GM12875 (cell line): ENCODE results near the gene IQSEC1.

Source experiments
- H3K4me3 ChIP-seq: one replicate; pipeline ENCODE4 v1.5.1; 2011; ENCODE audit warnings: low read depth, low read length, control low read depth
- CTCF ChIP-seq: IDR thresholded peaks from 2 replicates; pipeline ENCODE4 v1.5.1; 2011; ENCODE audit warnings: low read depth, mild to moderate bottlenecking, control low read depth, inconsistent platforms, low read length, moderate library complexity, borderline replicate concordance; ENCODE audit not compliant: insufficient read depth

The IQSEC1 gene

GRCh38 chr3:12941495-12942023 lies 131.7 kb downstream of the IQSEC1 start:
- TF ChIP-seq CTCF = no peak

GRCh38 chr3:12940854-12941253 lies 132.4 kb downstream of the IQSEC1 start:
- no peak for TF ChIP-seq CTCF
- H3K4me3 ChIP-seq = no peak overlapping the region

More at GRCh38 chr3:12941495-12942023, 131.7 kb downstream of the IQSEC1 start:
- H3K4me3 ChIP-seq = no peak overlapping the region

GRCh38 chr3:12939137-12939536 lies 134.1 kb downstream of the IQSEC1 start:
- H3K4me3 ChIP-seq = no peak overlapping the region
- no peak for TF ChIP-seq CTCF

- TF ChIP-seq CTCF = no peak
- no peak overlapping the region for H3K4me3 ChIP-seq
Observed at GRCh38 chr3:12938258-12938711, 134.9 kb downstream of the IQSEC1 start.

- no peak for TF ChIP-seq CTCF
- H3K4me3 ChIP-seq = no peak overlapping the region
Observed at GRCh38 chr3:12935861-12936830, 137.1 kb downstream of the IQSEC1 start.

GRCh38 chr3:12935023-12935860 lies 138.0 kb downstream of the IQSEC1 start:
- H3K4me3 ChIP-seq = no peak overlapping the region
- no peak for TF ChIP-seq CTCF
